ENCODE data around the gene TIMM50. TPM values are rescaled to one million over a fixed set of nuclear protein-coding genes. Genes with fewer than 3 reads are reported as not detected.
A peak's percentile ranks its signal among the peaks of the same experiment; 100 is the strongest.

TIMM50 gene
- total RNA-seq = 55.9 and 56.0 TPM in 2 replicates
- long read RNA-seq, transcript TIMM50-201 (11 exons, 1,612 nt) = major isoform, 70 of 76 reads
- long read RNA-seq, partial matches to known transcripts = 0 of 76 reads
- long read RNA-seq, other reads (novel, unspliced or antisense) = 4 of 76 reads

DNA sequence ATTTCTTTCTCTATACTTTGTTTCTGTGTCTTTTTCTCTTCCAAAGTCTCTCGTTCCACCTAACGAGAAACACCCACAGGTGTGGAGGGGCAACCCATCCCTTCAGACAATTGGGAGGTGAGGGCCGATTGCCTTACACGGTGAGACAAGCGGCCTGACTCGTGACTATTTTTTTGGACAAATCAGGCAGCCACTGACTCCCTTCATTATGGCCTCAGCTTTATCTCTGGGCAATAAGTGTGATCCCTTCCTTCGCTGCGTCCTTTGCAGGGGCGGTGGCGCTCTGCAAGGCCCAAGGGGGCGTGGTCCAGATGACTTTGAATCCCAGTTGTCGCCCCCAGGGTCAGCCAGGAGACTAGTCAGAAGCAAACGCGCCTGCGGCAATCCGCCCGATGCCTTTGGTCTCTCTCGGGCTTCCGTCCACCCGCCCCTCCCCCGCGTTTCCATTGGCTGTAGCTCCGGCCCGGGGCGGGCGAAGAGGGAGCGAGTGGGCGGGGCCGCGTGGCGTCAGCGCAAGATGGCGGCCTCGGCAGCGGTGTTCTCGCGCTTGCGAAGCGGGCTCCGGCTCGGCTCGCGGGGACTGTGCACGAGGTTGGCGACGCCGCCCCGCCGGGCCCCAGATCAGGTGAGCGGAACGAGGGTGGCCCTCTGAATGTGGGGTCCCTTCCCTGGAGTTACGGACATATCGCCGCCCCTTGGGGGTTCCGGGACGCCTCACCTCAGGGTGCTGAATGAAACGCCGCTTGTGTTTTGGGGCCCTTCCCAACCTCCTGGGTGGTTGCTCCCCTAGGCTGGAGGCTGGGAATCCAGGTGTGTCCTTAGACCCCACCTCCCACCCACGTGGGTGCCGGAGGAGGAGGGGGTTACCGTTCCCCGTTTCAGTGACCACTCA, at the start of gene TIMM50:
Gene TIMM50, plus strand, starts transcription at position 502 of the 892 bp plus-strand sequence. Its CDS starts 16 bp downstream, at position 518.
- TF ChIP-seq, protein P1, sequence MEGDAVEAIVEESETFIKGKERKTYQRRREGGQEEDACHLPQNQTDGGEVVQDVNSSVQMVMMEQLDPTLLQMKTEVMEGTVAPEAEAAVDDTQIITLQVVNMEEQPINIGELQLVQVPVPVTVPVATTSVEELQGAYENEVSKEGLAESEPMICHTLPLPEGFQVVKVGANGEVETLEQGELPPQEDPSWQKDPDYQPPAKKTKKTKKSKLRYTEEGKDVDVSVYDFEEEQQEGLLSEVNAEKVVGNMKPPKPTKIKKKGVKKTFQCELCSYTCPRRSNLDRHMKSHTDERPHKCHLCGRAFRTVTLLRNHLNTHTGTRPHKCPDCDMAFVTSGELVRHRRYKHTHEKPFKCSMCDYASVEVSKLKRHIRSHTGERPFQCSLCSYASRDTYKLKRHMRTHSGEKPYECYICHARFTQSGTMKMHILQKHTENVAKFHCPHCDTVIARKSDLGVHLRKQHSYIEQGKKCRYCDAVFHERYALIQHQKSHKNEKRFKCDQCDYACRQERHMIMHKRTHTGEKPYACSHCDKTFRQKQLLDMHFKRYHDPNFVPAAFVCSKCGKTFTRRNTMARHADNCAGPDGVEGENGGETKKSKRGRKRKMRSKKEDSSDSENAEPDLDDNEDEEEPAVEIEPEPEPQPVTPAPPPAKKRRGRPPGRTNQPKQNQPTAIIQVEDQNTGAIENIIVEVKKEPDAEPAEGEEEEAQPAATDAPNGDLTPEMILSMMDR (IDR thresholded peaks at IDR 0.05) = no peak
- peak; percentile 99 for DNase-seq (ENCODE audit: extremely low spot score, unreplicated experiment)
- peak within 1 kb of the TSS; percentile 96 for H3K27ac Mint-ChIP-seq (ENCODE audit: unreplicated experiment)
- peaks cover 6% of the 10 kb centered on the region for H3K36me3 Mint-ChIP-seq (ENCODE audit: unreplicated experiment)
- H3K9me3 Mint-ChIP-seq (ENCODE audit: unreplicated experiment) = no peaks in the 10 kb centered on the region
- H3K27me3 Mint-ChIP-seq (ENCODE audit: unreplicated experiment) = no peaks in the 10 kb centered on the region
- peaks cover 19% of the 10 kb centered on the region for H3K4me1 Mint-ChIP-seq (ENCODE audit: unreplicated experiment)
- peak within 1 kb of the TSS; percentile 80 for H3K4me3 Mint-ChIP-seq (ENCODE audit: unreplicated experiment)

DNA sequence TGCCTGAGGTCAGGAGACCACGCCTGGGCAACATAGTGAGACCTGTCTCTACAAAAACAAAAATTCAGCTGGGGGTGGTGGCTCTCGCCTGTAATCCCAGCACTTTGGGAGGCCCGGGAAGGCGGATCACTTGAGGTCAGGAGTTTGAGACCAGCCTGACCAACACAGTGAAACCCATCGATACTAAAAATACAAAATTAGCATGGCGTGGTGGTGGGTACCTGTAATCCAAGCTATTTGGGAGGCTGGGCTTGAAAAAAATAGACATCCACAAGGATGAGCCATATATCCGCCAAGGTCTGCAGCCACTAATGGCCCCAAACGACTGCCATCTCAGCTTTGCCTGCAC, 48.0 kb upstream of the TIMM50 start:
- H3K9me3 Mint-ChIP-seq (ENCODE audit: unreplicated experiment) = no peaks in the 10 kb centered on the region
- H3K36me3 Mint-ChIP-seq (ENCODE audit: unreplicated experiment) = peaks cover 24% of the 10 kb centered on the region
- no peaks in the 10 kb centered on the region for H3K27me3 Mint-ChIP-seq (ENCODE audit: unreplicated experiment)
- peaks cover 62% of the 10 kb centered on the region for H3K4me1 Mint-ChIP-seq (ENCODE audit: unreplicated experiment)
- TF ChIP-seq, protein P1 (IDR thresholded peaks at IDR 0.05) = no peak
- peak overlapping the region; percentile 7 for H3K27ac Mint-ChIP-seq (ENCODE audit: unreplicated experiment)
- H3K4me3 Mint-ChIP-seq (ENCODE audit: unreplicated experiment) = no peak overlapping the region
- DNase-seq (ENCODE audit: extremely low spot score, unreplicated experiment) = no peak

- peaks cover 24% of the 10 kb centered on the region for H3K36me3 Mint-ChIP-seq (ENCODE audit: unreplicated experiment)
- no peak overlapping the region for H3K4me3 Mint-ChIP-seq (ENCODE audit: unreplicated experiment)
- DNase-seq (ENCODE audit: extremely low spot score, unreplicated experiment) = no peak
- peaks cover 53% of the 10 kb centered on the region for H3K4me1 Mint-ChIP-seq (ENCODE audit: unreplicated experiment)
- H3K27me3 Mint-ChIP-seq (ENCODE audit: unreplicated experiment) = no peaks in the 10 kb centered on the region
- TF ChIP-seq, protein P1 (IDR thresholded peaks at IDR 0.05) = no peak
- no peak overlapping the region for H3K27ac Mint-ChIP-seq (ENCODE audit: unreplicated experiment)
- no peaks in the 10 kb centered on the region for H3K9me3 Mint-ChIP-seq (ENCODE audit: unreplicated experiment)
Observed at GRCh38 chr19:39433480-39434079, 47.1 kb upstream of the TIMM50 start.

DNA sequence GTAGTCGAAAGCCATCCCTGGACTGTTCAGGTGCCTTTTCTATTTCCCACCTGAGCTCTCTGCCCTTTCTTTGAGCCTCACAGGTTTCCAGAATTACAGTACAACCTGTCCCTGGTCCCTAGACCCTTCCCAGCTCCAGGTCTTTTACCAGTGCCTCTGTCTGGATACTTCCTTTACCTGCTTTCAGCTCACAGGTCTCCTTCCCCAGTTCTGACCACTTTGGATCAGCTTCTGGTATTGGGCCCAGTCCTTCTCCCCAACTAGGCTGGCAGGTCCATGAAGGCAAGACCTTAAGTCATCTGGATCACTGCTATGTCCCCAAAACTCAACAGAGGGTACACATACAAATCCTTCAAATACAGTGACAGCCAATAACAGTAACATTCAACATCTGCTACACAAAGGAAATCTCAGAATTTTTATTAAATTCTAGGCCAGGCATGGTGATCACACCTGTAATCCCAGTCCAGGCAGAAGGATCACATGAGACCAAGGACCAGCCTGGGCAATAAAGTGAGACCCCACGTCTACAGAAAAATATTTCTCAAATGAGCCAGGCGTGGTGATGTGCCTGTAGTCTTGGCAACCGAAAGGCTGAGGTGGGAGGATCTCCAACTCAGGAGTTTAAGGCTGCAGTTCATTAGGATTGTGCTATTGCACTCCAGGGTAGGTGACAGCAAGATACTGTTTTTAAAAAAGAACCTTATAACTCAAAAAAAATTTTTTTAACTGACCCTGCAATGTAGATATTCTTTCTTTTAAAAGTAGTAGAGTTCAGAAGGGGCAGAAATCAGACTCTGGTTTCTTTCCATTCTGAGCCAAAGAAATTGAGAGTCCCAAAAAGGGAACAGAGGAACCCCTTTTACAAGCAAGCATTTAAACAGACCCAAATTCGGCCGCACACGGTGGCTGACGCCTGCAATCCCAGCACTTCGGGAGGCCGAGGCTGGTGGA, 46.2 kb upstream of the TIMM50 start:
- H3K36me3 Mint-ChIP-seq (ENCODE audit: unreplicated experiment) = peaks cover 24% of the 10 kb centered on the region
- H3K27ac Mint-ChIP-seq (ENCODE audit: unreplicated experiment) = peak overlapping the region; percentile 98
- no peaks in the 10 kb centered on the region for H3K27me3 Mint-ChIP-seq (ENCODE audit: unreplicated experiment)
- H3K9me3 Mint-ChIP-seq (ENCODE audit: unreplicated experiment) = no peaks in the 10 kb centered on the region
- TF ChIP-seq, protein P1 (IDR thresholded peaks at IDR 0.05) = no peak
- no peak for DNase-seq (ENCODE audit: extremely low spot score, unreplicated experiment)
- H3K4me3 Mint-ChIP-seq (ENCODE audit: unreplicated experiment) = peak overlapping the region; percentile 100
- H3K4me1 Mint-ChIP-seq (ENCODE audit: unreplicated experiment) = peaks cover 47% of the 10 kb centered on the region

Measured in osteocyte (in vitro differentiated cells).